Fibroblast of mammary gland (primary cell): ENCODE results near the gene MYO10.

Experiments used
- DNase-seq: peaks from one replicate; pipeline ENCODE4 v3.0.0-alpha.2; 2010; ENCODE audit warnings: low read depth
- H3K4me3 ChIP-seq: 2 replicates; pipeline ENCODE4 v1.5.1; 2011; ENCODE audit warnings: low read depth, mild to moderate bottlenecking, low read length, moderate library complexity; ENCODE audit not compliant: control insufficient read depth
- TF ChIP-seq, protein P1 (sequence below): conservative IDR thresholded peaks from 2 replicates; pipeline ENCODE4 v1.5.1; 2011; ENCODE audit warnings: low read depth, low read length, inconsistent platforms; ENCODE audit not compliant: control insufficient read depth, insufficient read depth

The MYO10 gene

DNA sequence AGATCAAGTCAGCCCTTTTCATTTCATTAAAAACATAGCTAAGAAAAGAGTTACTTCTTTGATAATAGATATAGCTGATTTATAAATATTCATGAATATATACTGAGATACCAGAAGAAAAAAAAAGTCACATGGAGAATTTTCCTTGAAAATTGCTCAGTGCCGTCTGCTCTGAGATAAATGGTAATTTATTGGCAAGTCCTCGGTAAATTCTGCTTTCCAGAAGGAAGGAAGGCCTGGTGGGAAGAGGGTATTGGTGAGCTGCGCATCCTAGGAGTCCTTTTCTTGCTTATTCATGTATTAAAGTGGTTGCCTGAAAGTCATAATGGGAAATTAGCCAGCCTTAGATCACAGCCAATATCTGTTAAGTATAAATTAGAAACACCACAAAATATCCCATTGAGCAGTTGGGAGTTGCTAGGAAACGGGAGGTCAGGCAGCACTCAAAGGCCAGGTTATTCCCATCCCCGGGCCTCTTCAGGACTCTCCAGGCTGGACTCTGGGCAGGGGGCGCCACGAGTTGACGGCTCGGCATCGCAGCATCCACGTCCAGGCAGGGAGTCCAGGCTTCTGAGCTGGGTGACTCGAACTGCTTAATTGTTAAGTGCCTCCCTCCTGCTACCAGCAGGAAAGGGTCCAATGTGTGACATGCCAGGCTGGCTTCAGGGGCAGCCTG is 202.6 kb downstream of the MYO10 start:
- DNase-seq = no peak
- no peak overlapping the region for H3K4me3 ChIP-seq
- TF ChIP-seq, protein P1, sequence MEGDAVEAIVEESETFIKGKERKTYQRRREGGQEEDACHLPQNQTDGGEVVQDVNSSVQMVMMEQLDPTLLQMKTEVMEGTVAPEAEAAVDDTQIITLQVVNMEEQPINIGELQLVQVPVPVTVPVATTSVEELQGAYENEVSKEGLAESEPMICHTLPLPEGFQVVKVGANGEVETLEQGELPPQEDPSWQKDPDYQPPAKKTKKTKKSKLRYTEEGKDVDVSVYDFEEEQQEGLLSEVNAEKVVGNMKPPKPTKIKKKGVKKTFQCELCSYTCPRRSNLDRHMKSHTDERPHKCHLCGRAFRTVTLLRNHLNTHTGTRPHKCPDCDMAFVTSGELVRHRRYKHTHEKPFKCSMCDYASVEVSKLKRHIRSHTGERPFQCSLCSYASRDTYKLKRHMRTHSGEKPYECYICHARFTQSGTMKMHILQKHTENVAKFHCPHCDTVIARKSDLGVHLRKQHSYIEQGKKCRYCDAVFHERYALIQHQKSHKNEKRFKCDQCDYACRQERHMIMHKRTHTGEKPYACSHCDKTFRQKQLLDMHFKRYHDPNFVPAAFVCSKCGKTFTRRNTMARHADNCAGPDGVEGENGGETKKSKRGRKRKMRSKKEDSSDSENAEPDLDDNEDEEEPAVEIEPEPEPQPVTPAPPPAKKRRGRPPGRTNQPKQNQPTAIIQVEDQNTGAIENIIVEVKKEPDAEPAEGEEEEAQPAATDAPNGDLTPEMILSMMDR = no peak

DNA sequence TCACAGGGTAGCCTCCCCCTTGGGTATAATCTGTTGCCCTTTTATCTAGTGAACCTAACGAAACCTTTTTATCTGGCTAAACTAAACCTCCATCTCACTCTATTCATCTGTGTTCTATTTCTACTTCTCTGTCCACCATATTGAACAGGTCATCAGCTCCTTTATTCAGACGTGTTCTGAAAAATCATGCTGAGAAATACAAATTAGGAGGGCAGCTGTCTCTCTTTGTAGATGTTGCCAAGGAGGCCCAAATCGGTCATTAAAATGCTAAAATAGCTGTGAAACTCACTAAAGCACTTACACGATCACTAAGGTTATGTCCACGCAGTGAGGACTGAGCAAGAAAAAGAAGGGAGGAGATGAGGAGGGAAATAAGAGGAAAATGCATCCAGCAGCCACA is 203.7 kb downstream of the MYO10 start:
- TF ChIP-seq, protein P1 = no peak
- no peak for DNase-seq
- H3K4me3 ChIP-seq = no peak overlapping the region

DNA sequence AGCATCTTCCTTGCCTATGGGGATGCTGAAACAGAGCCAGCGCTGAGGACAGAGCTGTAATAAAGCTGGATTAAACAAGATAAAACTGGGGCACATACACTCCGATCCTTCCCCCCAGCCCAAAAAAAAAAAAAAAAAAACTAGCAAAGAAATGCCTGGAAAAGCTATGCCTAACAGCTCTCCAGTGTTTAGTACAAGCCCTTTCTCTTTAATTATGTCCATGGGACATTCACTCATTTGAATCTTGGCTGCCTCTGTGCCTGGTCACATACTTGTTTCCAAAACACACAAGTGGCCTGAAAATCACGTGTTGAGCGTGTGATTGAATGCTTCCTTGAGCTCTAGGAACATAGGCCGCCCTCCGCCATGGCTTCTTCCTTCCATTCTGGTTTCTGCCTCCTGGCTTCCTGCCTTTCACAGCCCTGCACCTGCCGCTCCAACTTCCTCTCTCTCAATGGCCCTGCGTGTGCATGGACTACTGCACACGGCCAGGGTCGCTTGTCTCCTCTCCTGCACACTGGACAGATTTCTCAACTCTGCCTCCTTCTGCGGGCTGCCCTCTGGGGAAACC is 208.2 kb downstream of the MYO10 start:
- no peak overlapping the region for H3K4me3 ChIP-seq
- TF ChIP-seq, protein P1 = no peak
- DNase-seq = no peak

DNA sequence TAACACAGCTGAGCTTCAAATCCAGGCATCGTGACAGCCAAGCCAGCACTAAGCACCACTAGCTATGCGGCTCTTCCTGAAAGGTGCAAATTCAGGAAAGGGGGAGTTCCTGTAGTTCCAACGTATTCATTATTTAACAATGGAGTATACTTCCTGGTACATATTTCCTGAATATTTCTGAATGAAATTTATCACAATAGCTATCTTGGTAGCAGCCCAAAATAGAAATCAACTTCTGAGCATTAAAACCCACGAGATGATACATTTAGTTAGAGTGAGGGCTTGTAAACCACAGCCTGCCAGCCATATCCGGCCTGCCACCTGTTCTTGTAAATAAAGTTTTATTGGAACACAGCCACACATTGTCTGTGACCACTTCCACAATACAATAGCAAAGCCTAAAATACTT is 209.5 kb downstream of the MYO10 start:
- TF ChIP-seq, protein P1 = no peak
- H3K4me3 ChIP-seq = no peak overlapping the region
- no peak for DNase-seq

DNA sequence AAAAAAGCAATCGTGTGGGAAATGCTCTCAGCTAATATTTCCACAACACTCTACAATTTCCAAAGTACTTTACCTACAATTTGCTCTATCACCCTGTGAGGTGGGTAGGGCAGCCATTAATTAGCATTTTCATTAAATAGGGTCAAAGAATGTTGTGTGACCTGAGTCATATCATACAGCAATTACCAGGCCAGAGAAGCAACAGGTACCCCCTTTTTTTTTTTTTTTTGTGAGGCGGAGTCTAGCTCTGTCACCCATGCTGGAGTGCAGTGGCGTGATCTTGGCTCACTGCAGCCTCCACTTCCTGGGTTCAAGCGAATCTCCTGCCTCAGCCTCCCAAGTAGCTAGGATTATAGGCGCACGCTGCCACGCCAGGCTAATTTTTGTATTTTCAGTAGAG is 210.5 kb downstream of the MYO10 start:
- DNase-seq = no peak
- TF ChIP-seq, protein P1 = no peak
- H3K4me3 ChIP-seq = no peak overlapping the region

DNA sequence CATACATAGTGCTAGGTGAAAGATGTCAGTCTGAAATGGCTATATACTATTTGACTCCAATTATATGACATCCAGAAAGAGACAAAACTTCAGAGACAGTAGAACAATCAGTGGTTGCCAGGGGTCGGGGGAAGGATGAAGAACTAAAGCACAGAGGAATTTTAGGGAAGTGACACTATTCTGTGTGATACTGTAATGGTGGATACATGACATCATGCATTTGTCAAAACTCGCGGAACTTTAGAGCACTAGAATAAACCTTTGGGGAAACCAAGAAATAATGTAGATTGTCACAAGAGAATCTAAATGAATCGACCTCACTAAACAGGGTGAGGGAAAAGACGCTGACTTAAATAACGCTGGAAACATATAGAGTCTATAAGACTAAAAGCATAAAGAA is 212.3 kb downstream of the MYO10 start:
- TF ChIP-seq, protein P1 = no peak
- no peak overlapping the region for H3K4me3 ChIP-seq
- no peak for DNase-seq

DNA sequence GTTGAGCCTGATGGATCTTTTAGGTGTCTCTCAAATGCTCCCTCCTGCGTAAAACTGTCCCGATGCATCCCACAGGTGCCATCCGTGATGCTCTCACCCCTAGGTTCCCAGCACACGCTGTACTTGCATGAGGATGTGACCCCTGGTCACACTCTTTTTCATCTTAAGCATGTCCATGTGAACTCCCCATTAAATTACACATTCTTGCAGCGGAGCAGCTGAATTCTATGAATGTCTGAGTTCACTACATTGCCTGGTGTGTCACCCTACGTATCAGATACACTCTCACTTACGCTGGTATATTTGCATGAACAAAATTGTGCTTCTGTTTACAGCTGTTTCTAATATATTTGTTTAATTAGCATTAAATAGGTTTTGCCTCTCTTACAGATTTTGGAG is 214.0 kb downstream of the MYO10 start:
- H3K4me3 ChIP-seq = no peak overlapping the region
- DNase-seq = no peak
- TF ChIP-seq, protein P1 = no peak
